Measurements from ENCODE around the gene SMPDL3B. TPM values are rescaled to one million over a fixed set of nuclear protein-coding genes. Genes with fewer than 3 reads are reported as not detected.

SMPDL3B gene
- total RNA-seq, 1 donor from 2014 or later, result not detected

- Mint-ChIP-seq H3K27ac (ENCODE audit: unreplicated experiment) (no peak overlapping the region), H3K36me3 (ENCODE audit: unreplicated experiment) (peaks cover 9% of the 10 kb centered on the region), H3K4me1 (ENCODE audit: unreplicated experiment) (no peaks in the 10 kb centered on the region), H3K4me3 (ENCODE audit: unreplicated experiment) (no peak overlapping the region), H3K9me3 (ENCODE audit: unreplicated experiment) (no peaks in the 10 kb centered on the region), H3K27me3 (ENCODE audit: unreplicated experiment) (no peaks in the 10 kb centered on the region)
- TF ChIP-seq CTCF (IDR thresholded peaks at IDR 0.05), result no peak
- no peak for DNase-seq (ENCODE audit: extremely low spot score, unreplicated experiment)
Observed at GRCh38 chr1:27980216-27980845, 45.5 kb downstream of the SMPDL3B start.

GRCh38 chr1:27981145-27981544 is 46.3 kb downstream of the SMPDL3B start:
- no peak overlapping the region for H3K4me3 Mint-ChIP-seq (ENCODE audit: unreplicated experiment)
- DNase-seq (ENCODE audit: extremely low spot score, unreplicated experiment), result no peak
- H3K4me1 Mint-ChIP-seq (ENCODE audit: unreplicated experiment), result no peaks in the 10 kb centered on the region
- no peak for TF ChIP-seq CTCF (IDR thresholded peaks at IDR 0.05)
- H3K9me3 Mint-ChIP-seq (ENCODE audit: unreplicated experiment), result no peaks in the 10 kb centered on the region
- peaks cover 15% of the 10 kb centered on the region for H3K36me3 Mint-ChIP-seq (ENCODE audit: unreplicated experiment)
- no peaks in the 10 kb centered on the region for H3K27me3 Mint-ChIP-seq (ENCODE audit: unreplicated experiment)
- H3K27ac Mint-ChIP-seq (ENCODE audit: unreplicated experiment), result no peak overlapping the region

- Mint-ChIP-seq H3K9me3 (ENCODE audit: unreplicated experiment) (no peaks in the 10 kb centered on the region), H3K4me1 (ENCODE audit: unreplicated experiment) (no peaks in the 10 kb centered on the region), H3K36me3 (ENCODE audit: unreplicated experiment) (peaks cover 38% of the 10 kb centered on the region), H3K27me3 (ENCODE audit: unreplicated experiment) (no peaks in the 10 kb centered on the region), H3K4me3 (ENCODE audit: unreplicated experiment) (no peak overlapping the region), H3K27ac (ENCODE audit: unreplicated experiment) (no peak overlapping the region)
- TF ChIP-seq CTCF (IDR thresholded peaks at IDR 0.05), result no peak
- no peak for DNase-seq (ENCODE audit: extremely low spot score, unreplicated experiment)
Observed at GRCh38 chr1:27990920-27991537, 56.2 kb downstream of the SMPDL3B start.

GRCh38 chr1:27992276-27992675 is 57.5 kb downstream of the SMPDL3B start:
- TF ChIP-seq CTCF (IDR thresholded peaks at IDR 0.05), result no peak
- no peaks in the 10 kb centered on the region for H3K9me3 Mint-ChIP-seq (ENCODE audit: unreplicated experiment)
- H3K4me1 Mint-ChIP-seq (ENCODE audit: unreplicated experiment), result no peaks in the 10 kb centered on the region
- no peaks in the 10 kb centered on the region for H3K27me3 Mint-ChIP-seq (ENCODE audit: unreplicated experiment)
- H3K36me3 Mint-ChIP-seq (ENCODE audit: unreplicated experiment), result peaks cover 39% of the 10 kb centered on the region
- no peak for DNase-seq (ENCODE audit: extremely low spot score, unreplicated experiment)
- H3K27ac Mint-ChIP-seq (ENCODE audit: unreplicated experiment), result no peak overlapping the region
- no peak overlapping the region for H3K4me3 Mint-ChIP-seq (ENCODE audit: unreplicated experiment)

- no peak for DNase-seq (ENCODE audit: extremely low spot score, unreplicated experiment)
- no peak overlapping the region for H3K27ac Mint-ChIP-seq (ENCODE audit: unreplicated experiment)
- H3K27me3 Mint-ChIP-seq (ENCODE audit: unreplicated experiment), result no peaks in the 10 kb centered on the region
- TF ChIP-seq CTCF (IDR thresholded peaks at IDR 0.05), result no peak
- no peak overlapping the region for H3K4me3 Mint-ChIP-seq (ENCODE audit: unreplicated experiment)
- H3K36me3 Mint-ChIP-seq (ENCODE audit: unreplicated experiment), result peaks cover 35% of the 10 kb centered on the region
- H3K4me1 Mint-ChIP-seq (ENCODE audit: unreplicated experiment), result no peaks in the 10 kb centered on the region
- H3K9me3 Mint-ChIP-seq (ENCODE audit: unreplicated experiment), result no peaks in the 10 kb centered on the region
Observed at GRCh38 chr1:27993241-27993640, 58.4 kb downstream of the SMPDL3B start.
